ENCODE measurements around the gene TPSG1.
"Not testable (repeated sequence)": the region's sequence is repeated elsewhere in the genome, so short reads cannot be mapped to it uniquely, and the experiment has no call there.

The TPSG1 gene

GRCh38 chr16:1256296-1256873, 31.3 kb upstream of the TPSG1 start:
- DNase-seq: not testable (repeated sequence)

- DNase-seq: not testable (repeated sequence)
These were observed 30.4 kb upstream of the TPSG1 start, which contains the start of gene TPSD1 for GRCh38 chr16:1255276-1256122. Gene TPSD1, plus strand, starts transcription at chr16:1256069. Its CDS starts 212 bp downstream, at chr16:1256281.

GRCh38 chr16:1254821-1255220, 29.8 kb upstream of the TPSG1 start:
- DNase-seq: not testable (repeated sequence)

- not testable (repeated sequence) for DNase-seq
These were observed 28.8 kb upstream of the TPSG1 start for GRCh38 chr16:1253701-1254364.

- DNase-seq: not testable (repeated sequence)
These were observed 24.1 kb upstream of the TPSG1 start for GRCh38 chr16:1249031-1249755.

DNA sequence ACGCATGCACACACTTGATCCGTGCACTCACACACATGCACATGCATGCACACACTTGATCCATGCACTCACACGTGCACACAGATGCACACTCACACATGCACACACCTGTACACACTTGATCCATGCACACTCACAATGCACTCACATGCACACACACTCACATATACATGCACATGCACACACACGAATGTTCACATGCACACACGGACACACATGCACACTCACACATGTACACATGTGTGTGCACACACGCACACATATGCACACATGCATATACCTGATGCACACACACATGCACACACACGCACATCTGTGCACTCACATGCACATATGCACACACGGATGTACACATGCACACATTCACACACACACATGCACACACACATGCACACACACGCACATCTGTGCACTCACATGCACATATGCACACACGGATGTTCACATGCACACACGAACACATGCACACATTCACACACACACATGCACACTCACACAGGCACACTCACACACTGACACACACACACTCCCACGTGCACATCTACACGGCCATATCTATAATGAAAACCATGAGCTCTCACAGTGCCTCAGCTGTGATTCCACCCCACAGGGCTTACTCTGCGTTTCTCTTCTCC, 23.0 kb upstream of the TPSG1 start:
- not testable (repeated sequence) for DNase-seq

- DNase-seq: no peak
These were observed 20.5 kb upstream of the TPSG1 start for GRCh38 chr16:1245452-1246020.

DNA sequence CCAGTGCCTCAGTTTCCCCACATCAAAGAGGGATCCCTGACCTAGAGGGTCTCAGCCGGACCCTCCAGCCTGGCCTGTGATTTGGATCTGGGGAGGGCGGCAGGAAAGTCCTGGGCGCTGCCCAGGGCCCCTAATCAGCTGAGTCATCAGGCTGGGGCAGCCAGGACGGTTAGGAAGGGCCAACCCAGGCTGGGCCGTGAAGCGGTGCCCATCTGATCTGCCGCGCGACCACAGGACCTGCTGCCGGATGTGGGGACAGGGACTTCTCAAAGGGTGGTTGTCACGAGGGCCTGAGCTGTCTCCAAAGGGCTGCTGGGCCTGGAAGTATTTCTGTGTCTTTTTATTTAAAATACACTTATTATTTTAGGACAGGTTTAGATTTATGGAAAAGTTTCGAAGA, 19.8 kb upstream of the TPSG1 start:
- no peak for DNase-seq

- DNase-seq: not testable (repeated sequence)
These were observed 19.1 kb upstream of the TPSG1 start for GRCh38 chr16:1243907-1244850.

DNA sequence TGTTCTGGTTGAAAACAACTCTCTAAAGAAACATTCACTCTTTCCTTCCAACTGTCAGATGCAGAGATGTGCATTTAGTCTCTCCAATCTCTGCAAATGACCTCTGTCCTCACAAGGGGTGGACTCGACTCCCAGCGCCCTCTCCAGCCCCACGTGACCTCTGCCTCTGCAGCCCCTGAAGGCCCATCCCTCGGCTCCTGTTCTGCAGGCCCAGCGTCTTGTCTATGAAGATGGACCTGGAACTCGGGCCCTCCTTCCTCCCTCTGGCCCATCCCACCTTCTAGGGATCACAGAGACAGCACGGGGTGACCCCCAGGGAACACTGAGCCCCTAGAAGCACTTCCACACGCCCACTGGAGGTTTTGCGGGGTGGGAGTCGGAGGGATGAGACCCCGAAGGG, 18.3 kb upstream of the TPSG1 start:
- DNase-seq: not testable (repeated sequence)

- DNase-seq: not testable (repeated sequence)
These were observed 16.0 kb upstream of the TPSG1 start for GRCh38 chr16:1241081-1241480.

GRCh38 chr16:1240436-1240835, 15.4 kb upstream of the TPSG1 start, which contains the start of gene TPSAB1:
Gene TPSAB1, plus strand, starts transcription at chr16:1240705. Its CDS starts 234 bp downstream, at chr16:1240939.
- DNase-seq: not testable (repeated sequence)

GRCh38 chr16:1239575-1239974, 14.5 kb upstream of the TPSG1 start:
- DNase-seq: not testable (repeated sequence)

- not testable (repeated sequence) for DNase-seq
These were observed 13.8 kb upstream of the TPSG1 start for GRCh38 chr16:1238909-1239308.

- no peak for DNase-seq
These were observed 12.9 kb upstream of the TPSG1 start for GRCh38 chr16:1237990-1238389.

DNA sequence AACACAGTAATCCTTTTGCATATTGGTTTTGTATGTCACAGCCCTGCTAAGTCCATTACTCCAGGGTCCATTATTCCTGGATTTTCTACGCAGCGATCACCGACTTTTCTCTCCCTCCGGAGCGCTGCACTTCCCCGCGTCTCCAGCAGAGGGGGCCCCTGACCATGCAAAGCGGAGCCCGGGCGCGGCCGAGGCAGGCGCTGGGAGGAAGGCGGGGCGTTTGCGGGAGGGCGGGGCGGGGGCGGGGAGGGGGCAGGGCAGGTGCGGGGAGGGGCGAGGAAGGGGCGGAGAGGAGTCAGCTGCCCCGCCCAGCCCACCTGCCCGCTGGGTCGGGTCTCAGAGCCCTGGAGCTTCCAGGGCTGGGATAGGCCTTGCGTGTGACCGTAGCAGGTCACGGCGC, 11.6 kb upstream of the TPSG1 start:
- not testable (repeated sequence) for DNase-seq

GRCh38 chr16:1232049-1232748, 7.1 kb upstream of the TPSG1 start:
- DNase-seq: not testable (repeated sequence)

- not testable (repeated sequence) for DNase-seq
These were observed 6.2 kb upstream of the TPSG1 start for GRCh38 chr16:1231301-1231700.

GRCh38 chr16:1230471-1231212, 5.6 kb upstream of the TPSG1 start:
- DNase-seq: not testable (repeated sequence)
